ENCODE data around the gene SLPI. TPM values are rescaled to one million over a fixed set of nuclear protein-coding genes. Genes with fewer than 3 reads are reported as not detected.

The SLPI gene
- polyA plus RNA-seq, 1 donor from 2014 or later: not detected

- Mint-ChIP-seq H3K4me1 (peaks cover 0 to 1% (median 0%) of the 10 kb centered on the region in 3 donors), H3K4me3 (no peak overlapping the region), H3K27me3 (peaks cover 17% of the 10 kb centered on the region), H3K36me3 (no peaks in the 10 kb centered on the region), H3K9me3 (no peaks in the 10 kb centered on the region), H3K27ac (no peak overlapping the region)
Observed at GRCh38 chr20:45257711-45258110, 3.3 kb upstream of the SLPI start.

DNA sequence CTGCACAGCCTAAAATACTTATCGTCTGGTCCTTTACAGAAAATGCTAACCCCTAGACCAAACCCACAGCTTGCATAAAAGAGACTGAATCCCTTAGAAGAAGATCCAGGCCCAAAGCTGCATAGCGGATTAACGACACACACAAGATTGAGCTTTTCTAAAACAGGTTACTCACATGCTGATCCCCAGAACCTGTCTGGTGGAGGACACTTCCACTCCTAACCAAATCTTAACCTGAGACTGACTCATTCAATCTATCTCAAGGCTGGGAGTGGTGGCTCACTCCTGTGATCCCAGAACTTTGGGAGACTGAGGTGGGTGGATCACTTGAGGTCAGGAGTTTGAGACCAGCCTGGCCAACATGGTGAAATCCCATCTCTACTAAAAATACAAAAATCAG is 2.8 kb upstream of the SLPI start:
- H3K9me3 Mint-ChIP-seq: no peaks in the 10 kb centered on the region
- no peaks in the 10 kb centered on the region for H3K36me3 Mint-ChIP-seq
- H3K27ac Mint-ChIP-seq: no peak overlapping the region
- peaks cover 0 to 1% (median 0%) of the 10 kb centered on the region in 3 donors for H3K4me1 Mint-ChIP-seq
- no peak overlapping the region for H3K4me3 Mint-ChIP-seq
- peaks cover 18% of the 10 kb centered on the region for H3K27me3 Mint-ChIP-seq

DNA sequence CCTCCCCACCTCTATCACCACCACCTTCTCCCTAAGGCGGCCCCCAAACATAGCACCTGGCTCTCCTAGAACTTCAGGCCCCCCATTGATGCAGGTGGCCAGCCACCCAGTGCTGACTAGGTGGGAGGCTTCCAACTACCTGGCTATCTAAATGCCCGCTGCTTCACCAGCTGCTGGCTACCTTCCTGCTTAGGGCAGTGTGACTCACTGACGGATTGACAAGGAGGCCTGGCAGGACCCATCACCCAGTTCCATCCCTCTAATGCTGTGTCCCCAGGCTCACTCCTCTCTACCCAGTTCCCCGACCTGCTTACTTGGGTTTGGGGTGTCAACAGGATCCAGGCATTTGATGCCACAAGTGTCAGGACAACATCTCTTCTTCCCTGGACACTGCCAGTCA is 1.1 kb downstream of the SLPI start:
- no peak overlapping the region for H3K4me3 Mint-ChIP-seq
- no peak overlapping the region for H3K27ac Mint-ChIP-seq
- H3K27me3 Mint-ChIP-seq: peaks cover 33% of the 10 kb centered on the region
- no peaks in the 10 kb centered on the region for H3K9me3 Mint-ChIP-seq
- H3K4me1 Mint-ChIP-seq: peaks cover 0 to 1% (median 0%) of the 10 kb centered on the region in 3 donors
- no peaks in the 10 kb centered on the region for H3K36me3 Mint-ChIP-seq

GRCh38 chr20:45251884-45252560 is 2.3 kb downstream of the SLPI start:
- Mint-ChIP-seq H3K36me3 (no peaks in the 10 kb centered on the region), H3K27ac (no peak overlapping the region), H3K9me3 (no peaks in the 10 kb centered on the region), H3K4me1 (peaks cover 0 to 1% (median 0%) of the 10 kb centered on the region in 3 donors), H3K4me3 (peak overlapping the region in 1 of 4 donors; percentile 2), H3K27me3 (peaks cover 38% of the 10 kb centered on the region)

DNA sequence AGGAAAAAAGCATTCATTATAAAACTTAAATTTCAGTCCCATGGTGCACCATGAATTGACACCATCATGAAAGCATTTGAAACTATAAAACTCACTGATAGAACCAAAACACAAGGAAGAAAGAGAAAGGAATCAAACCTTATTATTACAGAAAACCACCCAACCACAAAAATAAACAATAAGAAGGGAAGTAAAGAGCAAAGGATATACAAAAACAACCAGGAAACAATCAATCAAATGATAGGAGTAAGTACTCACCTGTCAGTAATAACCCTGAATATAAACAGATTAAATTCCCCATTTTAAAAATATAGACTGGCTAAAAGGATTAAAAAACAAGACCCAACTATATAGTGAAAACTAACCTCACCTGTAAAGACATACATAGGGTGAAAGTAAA is 5.8 kb downstream of the SLPI start:
- no peaks in the 10 kb centered on the region for H3K36me3 Mint-ChIP-seq
- H3K9me3 Mint-ChIP-seq: no peaks in the 10 kb centered on the region
- no peaks in the 10 kb centered on the region for H3K4me1 Mint-ChIP-seq
- H3K27me3 Mint-ChIP-seq: peaks cover 39% of the 10 kb centered on the region
- no peak overlapping the region for H3K4me3 Mint-ChIP-seq
- no peak overlapping the region for H3K27ac Mint-ChIP-seq

DNA sequence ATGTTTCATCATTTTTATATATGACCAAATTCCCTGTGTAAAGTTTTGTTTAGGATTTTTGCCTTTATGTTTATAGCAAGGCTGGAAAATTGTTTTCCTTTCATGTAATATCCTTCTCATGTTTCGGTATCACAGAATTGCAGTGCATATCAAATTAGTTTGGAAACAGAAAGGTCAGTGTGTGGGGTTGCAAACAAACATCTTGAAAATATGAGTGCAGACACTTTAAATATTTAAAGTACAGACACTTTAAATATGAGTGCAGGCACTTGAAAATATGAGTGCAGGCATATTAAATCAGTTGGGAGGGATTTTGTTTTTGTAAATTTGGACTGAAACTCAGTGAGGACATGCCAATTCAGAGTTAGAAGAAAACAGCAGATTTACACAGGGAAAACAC is 6.5 kb downstream of the SLPI start:
- H3K27ac Mint-ChIP-seq: no peak overlapping the region
- H3K27me3 Mint-ChIP-seq: peaks cover 33% of the 10 kb centered on the region
- H3K4me1 Mint-ChIP-seq: no peaks in the 10 kb centered on the region
- no peaks in the 10 kb centered on the region for H3K9me3 Mint-ChIP-seq
- no peaks in the 10 kb centered on the region for H3K36me3 Mint-ChIP-seq
- H3K4me3 Mint-ChIP-seq: no peak overlapping the region

- Mint-ChIP-seq H3K4me1 (no peaks in the 10 kb centered on the region), H3K9me3 (no peaks in the 10 kb centered on the region), H3K27ac (no peak overlapping the region), H3K4me3 (no peak overlapping the region), H3K36me3 (no peaks in the 10 kb centered on the region), H3K27me3 (peaks cover 23% of the 10 kb centered on the region)
Observed at GRCh38 chr20:45246109-45246508, 8.3 kb downstream of the SLPI start.

DNA sequence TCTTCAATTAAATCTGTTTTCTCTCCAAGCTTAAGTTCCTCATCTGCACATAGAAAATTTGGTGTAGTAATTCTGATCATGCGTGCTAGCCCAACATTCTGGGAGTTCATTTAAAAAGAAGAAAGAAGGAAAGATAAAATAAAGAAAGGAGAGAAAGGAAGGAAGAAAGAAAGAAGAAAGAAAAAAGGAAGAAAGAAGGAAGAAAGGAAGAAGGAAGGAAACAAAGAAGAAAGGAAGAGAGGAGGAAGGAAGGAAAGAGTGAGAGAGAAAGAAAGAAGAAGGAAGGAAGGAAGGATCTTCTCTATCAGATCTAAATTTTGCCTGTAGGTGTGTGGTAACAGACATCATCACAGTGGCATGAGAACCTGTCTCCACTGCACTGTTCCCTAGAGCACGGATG is 16.2 kb downstream of the SLPI start:
- Mint-ChIP-seq H3K27me3 (peaks cover 20% of the 10 kb centered on the region), H3K9me3 (peaks cover 4 to 16% (median 6%) of the 10 kb centered on the region in 3 donors), H3K4me1 (no peaks in the 10 kb centered on the region), H3K4me3 (no peak overlapping the region), H3K36me3 (peaks cover 3% of the 10 kb centered on the region), H3K27ac (no peak overlapping the region)

GRCh38 chr20:45235995-45236394 is 18.4 kb downstream of the SLPI start:
- H3K36me3 Mint-ChIP-seq: peaks cover 3% of the 10 kb centered on the region
- no peak overlapping the region for H3K27ac Mint-ChIP-seq
- H3K4me1 Mint-ChIP-seq: peaks cover 0 to 2% (median 0%) of the 10 kb centered on the region in 3 donors
- peaks cover 27% of the 10 kb centered on the region for H3K27me3 Mint-ChIP-seq
- peaks cover 4 to 16% (median 6%) of the 10 kb centered on the region in 3 donors for H3K9me3 Mint-ChIP-seq
- H3K4me3 Mint-ChIP-seq: no peak overlapping the region

DNA sequence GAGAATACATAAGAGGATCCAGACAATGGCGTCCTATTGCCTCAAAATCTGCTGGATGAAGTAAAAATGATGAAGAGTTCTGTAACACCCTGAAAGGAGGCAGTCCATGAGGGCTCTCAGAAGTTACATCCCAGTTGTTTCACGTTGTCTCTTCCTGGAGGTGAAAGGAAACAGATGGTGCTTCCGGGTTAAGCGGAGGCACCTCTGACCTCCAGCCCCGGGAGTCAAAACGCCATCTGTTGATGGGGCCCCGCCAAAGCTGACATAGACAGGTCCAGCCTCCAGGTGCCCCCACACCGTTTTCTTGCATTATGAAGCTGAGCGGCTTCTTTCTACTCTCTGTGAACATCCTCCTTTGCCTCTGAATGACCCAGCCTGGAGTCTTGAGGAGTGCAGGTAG is 23.7 kb downstream of the SLPI start:
- H3K27me3 Mint-ChIP-seq: peaks cover 11% of the 10 kb centered on the region
- H3K27ac Mint-ChIP-seq: no peak overlapping the region
- peak overlapping the region in 1 of 4 donors; percentile 53 for H3K4me3 Mint-ChIP-seq
- peaks cover 4 to 16% (median 7%) of the 10 kb centered on the region in 3 donors for H3K9me3 Mint-ChIP-seq
- peaks cover 0 to 3% (median 0%) of the 10 kb centered on the region in 3 donors for H3K4me1 Mint-ChIP-seq
- peaks cover 3% of the 10 kb centered on the region for H3K36me3 Mint-ChIP-seq

DNA sequence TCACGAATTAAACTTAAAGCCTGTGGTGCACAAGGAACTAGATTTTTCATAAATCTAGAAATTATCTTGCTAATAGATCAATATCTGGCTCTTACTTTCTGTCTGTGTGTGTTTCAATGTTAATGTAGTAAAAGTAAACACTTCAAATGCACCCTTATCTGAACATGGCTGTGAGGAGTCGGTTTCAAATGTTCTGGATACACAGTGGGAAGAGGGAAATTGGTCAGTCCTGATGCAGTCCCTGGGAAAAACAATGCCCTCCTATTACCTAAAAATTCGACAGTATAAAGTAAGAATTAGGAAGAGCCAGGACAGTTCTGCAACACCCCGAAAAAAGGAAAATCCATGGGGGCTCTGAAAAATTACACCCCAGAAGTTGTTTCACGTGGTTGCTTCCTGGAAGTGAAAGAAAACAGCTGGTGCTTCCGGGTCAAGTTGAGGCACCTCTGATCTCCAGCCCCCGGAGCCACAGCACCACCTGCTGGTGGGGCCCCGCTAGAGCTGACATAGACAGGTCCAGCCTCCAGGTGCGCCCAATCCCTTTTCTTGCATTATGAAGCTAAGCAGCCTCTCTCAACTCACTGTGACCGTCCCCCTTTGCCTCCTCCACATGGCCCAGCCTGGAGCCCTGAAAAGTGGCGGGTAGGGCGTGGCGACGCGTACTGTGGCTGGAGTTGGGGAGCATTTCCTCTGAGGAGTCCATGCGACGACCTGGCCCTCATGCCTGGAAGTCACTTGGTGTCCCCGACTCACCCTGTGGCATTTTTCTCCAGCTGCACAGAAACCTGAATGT is 24.9 kb downstream of the SLPI start:
- Mint-ChIP-seq H3K9me3 (peaks cover 2 to 9% (median 7%) of the 10 kb centered on the region in 3 donors), H3K4me1 (peaks cover 0 to 3% (median 0%) of the 10 kb centered on the region in 3 donors), H3K27me3 (peaks cover 13% of the 10 kb centered on the region), H3K36me3 (peaks cover 3% of the 10 kb centered on the region), H3K4me3 (no peak overlapping the region), H3K27ac (no peak overlapping the region)

DNA sequence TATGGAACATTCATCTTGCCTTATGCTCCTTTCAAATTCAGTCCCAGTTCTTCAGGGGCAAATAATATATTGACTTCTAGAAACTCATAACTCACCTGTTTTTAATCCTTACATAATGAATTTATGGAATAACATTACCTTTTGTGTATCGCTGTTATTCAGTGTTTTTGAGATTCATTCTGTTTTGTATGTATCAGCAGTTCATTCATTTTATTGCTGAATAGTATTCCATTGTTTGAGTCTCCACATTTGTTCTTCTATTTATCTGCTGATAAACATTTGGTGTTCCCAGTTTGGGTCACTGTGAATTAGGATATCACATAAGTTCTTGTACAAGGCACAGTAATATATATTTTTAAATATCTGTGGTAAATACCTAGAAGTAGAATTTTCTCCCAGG is 28.1 kb downstream of the SLPI start:
- peaks cover 8% of the 10 kb centered on the region for H3K27me3 Mint-ChIP-seq

GRCh38 chr20:45223136-45223535 is 31.2 kb downstream of the SLPI start:
- Mint-ChIP-seq H3K4me1 (no peaks in the 10 kb centered on the region), H3K27me3 (peaks cover 8% of the 10 kb centered on the region), H3K36me3 (no peaks in the 10 kb centered on the region), H3K27ac (no peak overlapping the region), H3K9me3 (peaks cover 0 to 1% (median 0%) of the 10 kb centered on the region in 3 donors), H3K4me3 (no peak overlapping the region)

More for the DNA sequence above, 28.1 kb downstream of the SLPI start:
- H3K27ac Mint-ChIP-seq: no peak overlapping the region
- H3K9me3 Mint-ChIP-seq: peaks cover 0 to 3% (median 1%) of the 10 kb centered on the region in 3 donors
- H3K4me3 Mint-ChIP-seq: no peak overlapping the region
- peaks cover 0 to 2% (median 0%) of the 10 kb centered on the region in 3 donors for H3K4me1 Mint-ChIP-seq
- H3K36me3 Mint-ChIP-seq: no peaks in the 10 kb centered on the region

DNA sequence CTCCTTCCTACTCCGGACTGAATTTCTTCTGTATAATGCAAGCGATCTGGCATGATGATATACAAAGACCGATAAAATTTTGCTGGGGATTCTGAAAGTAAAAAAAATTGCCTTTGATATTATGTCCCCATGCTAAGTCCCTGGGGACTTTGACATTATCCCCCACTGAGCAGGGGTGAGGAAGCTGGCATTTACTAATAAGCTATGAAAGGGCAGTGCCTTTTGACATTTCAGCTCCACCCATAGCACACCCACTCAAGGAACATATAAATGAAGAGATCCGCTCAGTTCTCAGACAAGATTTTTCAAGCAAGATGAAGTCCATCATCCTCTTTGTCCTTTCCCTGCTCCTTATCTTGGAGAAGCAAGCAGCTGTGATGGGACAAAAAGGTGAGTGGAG is 33.3 kb downstream of the SLPI start, which contains the start of gene SEMG2:
Gene SEMG2, plus strand, starts transcription at position 298 of the 400 bp plus-strand sequence. Its CDS starts 17 bp downstream, at position 315.
- Mint-ChIP-seq H3K27ac (no peak within 1 kb of the TSS), H3K36me3 (no peaks in the 10 kb centered on the region), H3K27me3 (peaks cover 8% of the 10 kb centered on the region), H3K4me3 (no peak within 1 kb of the TSS), H3K4me1 (no peaks in the 10 kb centered on the region), H3K9me3 (peaks cover 0 to 1% (median 0%) of the 10 kb centered on the region in 3 donors)

DNA sequence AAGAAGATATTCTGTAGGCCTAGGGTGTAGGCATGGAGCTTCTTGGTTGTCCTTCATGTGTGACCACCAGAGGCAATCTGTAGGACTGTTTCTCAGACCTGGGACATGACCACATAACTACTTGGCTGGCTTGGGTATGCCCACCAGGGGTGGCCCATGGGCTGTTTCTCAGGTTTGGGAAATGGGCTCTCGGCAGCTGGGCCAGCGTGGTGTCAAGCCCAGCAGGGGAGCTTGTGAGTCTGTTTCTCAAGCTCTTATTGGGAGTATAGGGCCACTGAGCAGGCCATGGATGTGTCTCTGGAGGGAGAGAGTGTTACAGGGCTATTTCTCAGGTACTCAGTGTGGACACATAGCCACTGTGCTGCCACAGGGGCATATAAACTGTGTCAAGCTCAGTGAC is 35.7 kb downstream of the SLPI start:
- H3K4me1 Mint-ChIP-seq: no peaks in the 10 kb centered on the region

More for the DNA sequence above, 35.7 kb downstream of the SLPI start:
- peaks cover 0 to 1% (median 0%) of the 10 kb centered on the region in 3 donors for H3K9me3 Mint-ChIP-seq
- no peak overlapping the region for H3K27ac Mint-ChIP-seq
- H3K36me3 Mint-ChIP-seq: peaks cover 1% of the 10 kb centered on the region
- H3K4me3 Mint-ChIP-seq: no peak overlapping the region
- H3K27me3 Mint-ChIP-seq: peaks cover 3% of the 10 kb centered on the region

Measured in IgD-negative memory B cell (primary cell).